ENCODE results near the gene PSMD1.

PSMD1 gene

GRCh38 chr2:231113489-231113888, 56.8 kb downstream of the PSMD1 start:
- no peak for DNase-seq (ENCODE audit: low read depth)
- TF ChIP-seq POLR2A (IDR thresholded peaks at IDR 0.05; ENCODE audit: extremely low read depth, insufficient read length): no peak
- TF ChIP-seq, protein P1, sequence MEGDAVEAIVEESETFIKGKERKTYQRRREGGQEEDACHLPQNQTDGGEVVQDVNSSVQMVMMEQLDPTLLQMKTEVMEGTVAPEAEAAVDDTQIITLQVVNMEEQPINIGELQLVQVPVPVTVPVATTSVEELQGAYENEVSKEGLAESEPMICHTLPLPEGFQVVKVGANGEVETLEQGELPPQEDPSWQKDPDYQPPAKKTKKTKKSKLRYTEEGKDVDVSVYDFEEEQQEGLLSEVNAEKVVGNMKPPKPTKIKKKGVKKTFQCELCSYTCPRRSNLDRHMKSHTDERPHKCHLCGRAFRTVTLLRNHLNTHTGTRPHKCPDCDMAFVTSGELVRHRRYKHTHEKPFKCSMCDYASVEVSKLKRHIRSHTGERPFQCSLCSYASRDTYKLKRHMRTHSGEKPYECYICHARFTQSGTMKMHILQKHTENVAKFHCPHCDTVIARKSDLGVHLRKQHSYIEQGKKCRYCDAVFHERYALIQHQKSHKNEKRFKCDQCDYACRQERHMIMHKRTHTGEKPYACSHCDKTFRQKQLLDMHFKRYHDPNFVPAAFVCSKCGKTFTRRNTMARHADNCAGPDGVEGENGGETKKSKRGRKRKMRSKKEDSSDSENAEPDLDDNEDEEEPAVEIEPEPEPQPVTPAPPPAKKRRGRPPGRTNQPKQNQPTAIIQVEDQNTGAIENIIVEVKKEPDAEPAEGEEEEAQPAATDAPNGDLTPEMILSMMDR (IDR thresholded peaks at IDR 0.05; ENCODE audit: low read depth, low read length): no peak
- no peak for TF ChIP-seq MYC (IDR thresholded peaks at IDR 0.05; ENCODE audit: low read depth, low read length)
- TF ChIP-seq, protein P2, sequence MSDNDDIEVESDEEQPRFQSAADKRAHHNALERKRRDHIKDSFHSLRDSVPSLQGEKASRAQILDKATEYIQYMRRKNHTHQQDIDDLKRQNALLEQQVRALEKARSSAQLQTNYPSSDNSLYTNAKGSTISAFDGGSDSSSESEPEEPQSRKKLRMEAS (IDR thresholded peaks at IDR 0.05; ENCODE audit: low read depth, low read length): no peak
- H3K4me3 ChIP-seq (ENCODE audit: low read depth, low read length): no peak overlapping the region

- TF ChIP-seq, protein P2 (IDR thresholded peaks at IDR 0.05; ENCODE audit: low read depth, low read length): no peak
- TF ChIP-seq, protein P1 (IDR thresholded peaks at IDR 0.05; ENCODE audit: low read depth, low read length): no peak
- TF ChIP-seq MYC (IDR thresholded peaks at IDR 0.05; ENCODE audit: low read depth, low read length): no peak
- no peak for TF ChIP-seq POLR2A (IDR thresholded peaks at IDR 0.05; ENCODE audit: extremely low read depth, insufficient read length)
- DNase-seq (ENCODE audit: low read depth): no peak
Measured at GRCh38 chr2:231115651-231116050, 59.0 kb downstream of the PSMD1 start.

GRCh38 chr2:231117148-231117547, 60.5 kb downstream of the PSMD1 start:
- DNase-seq (ENCODE audit: low read depth): no peak
- no peak overlapping the region for H3K4me3 ChIP-seq (ENCODE audit: low read depth, low read length)
- no peak for TF ChIP-seq POLR2A (IDR thresholded peaks at IDR 0.05; ENCODE audit: extremely low read depth, insufficient read length)
- no peak for TF ChIP-seq MYC (IDR thresholded peaks at IDR 0.05; ENCODE audit: low read depth, low read length)
- TF ChIP-seq, protein P1 (IDR thresholded peaks at IDR 0.05; ENCODE audit: low read depth, low read length): no peak
- TF ChIP-seq, protein P2 (IDR thresholded peaks at IDR 0.05; ENCODE audit: low read depth, low read length): no peak

More at GRCh38 chr2:231115651-231116050, 59.0 kb downstream of the PSMD1 start:
- H3K4me3 ChIP-seq (ENCODE audit: low read depth, low read length): no peak overlapping the region

- no peak overlapping the region for H3K4me3 ChIP-seq (ENCODE audit: low read depth, low read length)
- DNase-seq (ENCODE audit: low read depth): no peak
Measured at GRCh38 chr2:231117922-231118613, 61.4 kb downstream of the PSMD1 start.

GRCh38 chr2:231118614-231118942, 61.9 kb downstream of the PSMD1 start:
- DNase-seq (ENCODE audit: low read depth): no peak
- no peak overlapping the region for H3K4me3 ChIP-seq (ENCODE audit: low read depth, low read length)
- TF ChIP-seq MYC (IDR thresholded peaks at IDR 0.05; ENCODE audit: low read depth, low read length) (no peak), POLR2A (IDR thresholded peaks at IDR 0.05; ENCODE audit: extremely low read depth, insufficient read length) (no peak)
- TF ChIP-seq, protein P2 (IDR thresholded peaks at IDR 0.05; ENCODE audit: low read depth, low read length): no peak
- TF ChIP-seq, protein P1 (IDR thresholded peaks at IDR 0.05; ENCODE audit: low read depth, low read length): no peak

More at GRCh38 chr2:231117922-231118613, 61.4 kb downstream of the PSMD1 start:
- TF ChIP-seq MYC (IDR thresholded peaks at IDR 0.05; ENCODE audit: low read depth, low read length) (no peak), POLR2A (IDR thresholded peaks at IDR 0.05; ENCODE audit: extremely low read depth, insufficient read length) (no peak)
- TF ChIP-seq, protein P1 (IDR thresholded peaks at IDR 0.05; ENCODE audit: low read depth, low read length): no peak
- TF ChIP-seq, protein P2 (IDR thresholded peaks at IDR 0.05; ENCODE audit: low read depth, low read length): no peak

All from NB4 (cell line).